Hematopoietic multipotent progenitor cell treated with erythropoietin and hydrocortisone succinate and interleukin-3 and kit ligand, for 15 days (in vitro differentiated cells): ENCODE data around the gene CXXC1.
"Not testable (repeated sequence)": the region's sequence is repeated elsewhere in the genome, so short reads cannot be mapped to it uniquely, and the experiment has no call there.

Experiments
- DNase-seq: peaks from one replicate; pipeline ENCODE4 v3.0.0-alpha.2; 2015; ENCODE audit warnings: low spot score

CXXC1 gene

GRCh38 chr18:50274044-50274442 lies 13.4 kb downstream of the CXXC1 start:
- DNase-seq, result no peak

- DNase-seq, result no peak
Measured at GRCh38 chr18:50273203-50274043, 14.1 kb downstream of the CXXC1 start.

GRCh38 chr18:50272568-50272967 lies 14.9 kb downstream of the CXXC1 start:
- no peak for DNase-seq

- DNase-seq, result peak; percentile 72
Measured at GRCh38 chr18:50268022-50268747, 19.3 kb downstream of the CXXC1 start.

GRCh38 chr18:50266248-50266704 lies 21.2 kb downstream of the CXXC1 start, which contains the start of gene CFAP53:
CFAP53 (minus strand) TSS chr18:50266495; CDS start chr18:50266404, 91 bp downstream.
- no peak for DNase-seq

GRCh38 chr18:50262977-50263376 lies 24.5 kb downstream of the CXXC1 start:
- no peak for DNase-seq

GRCh38 chr18:50250935-50251334 lies 36.6 kb downstream of the CXXC1 start:
- no peak for DNase-seq

GRCh38 chr18:50249576-50249975 lies 37.9 kb downstream of the CXXC1 start:
- no peak for DNase-seq

- no peak for DNase-seq
Measured at GRCh38 chr18:50247561-50247960, 39.9 kb downstream of the CXXC1 start.

- DNase-seq, result not testable (repeated sequence)
Measured at GRCh38 chr18:50241768-50242167, 45.7 kb downstream of the CXXC1 start.

GRCh38 chr18:50240080-50240563 lies 47.4 kb downstream of the CXXC1 start:
- no peak for DNase-seq

- no peak for DNase-seq
Measured at GRCh38 chr18:50232419-50232818, 55.1 kb downstream of the CXXC1 start.
